COLO668 (cell line): ENCODE measurements around the gene LYPLA2.
A peak's percentile ranks its signal among the peaks of the same experiment; 100 is the strongest.

Source experiments
- DNase-seq: peaks from one replicate; lab custom pipeline; 2025; ENCODE audit not compliant: unreplicated experiment; lab: John Stamatoyannopoulos, UW

Gene LYPLA2

DNA sequence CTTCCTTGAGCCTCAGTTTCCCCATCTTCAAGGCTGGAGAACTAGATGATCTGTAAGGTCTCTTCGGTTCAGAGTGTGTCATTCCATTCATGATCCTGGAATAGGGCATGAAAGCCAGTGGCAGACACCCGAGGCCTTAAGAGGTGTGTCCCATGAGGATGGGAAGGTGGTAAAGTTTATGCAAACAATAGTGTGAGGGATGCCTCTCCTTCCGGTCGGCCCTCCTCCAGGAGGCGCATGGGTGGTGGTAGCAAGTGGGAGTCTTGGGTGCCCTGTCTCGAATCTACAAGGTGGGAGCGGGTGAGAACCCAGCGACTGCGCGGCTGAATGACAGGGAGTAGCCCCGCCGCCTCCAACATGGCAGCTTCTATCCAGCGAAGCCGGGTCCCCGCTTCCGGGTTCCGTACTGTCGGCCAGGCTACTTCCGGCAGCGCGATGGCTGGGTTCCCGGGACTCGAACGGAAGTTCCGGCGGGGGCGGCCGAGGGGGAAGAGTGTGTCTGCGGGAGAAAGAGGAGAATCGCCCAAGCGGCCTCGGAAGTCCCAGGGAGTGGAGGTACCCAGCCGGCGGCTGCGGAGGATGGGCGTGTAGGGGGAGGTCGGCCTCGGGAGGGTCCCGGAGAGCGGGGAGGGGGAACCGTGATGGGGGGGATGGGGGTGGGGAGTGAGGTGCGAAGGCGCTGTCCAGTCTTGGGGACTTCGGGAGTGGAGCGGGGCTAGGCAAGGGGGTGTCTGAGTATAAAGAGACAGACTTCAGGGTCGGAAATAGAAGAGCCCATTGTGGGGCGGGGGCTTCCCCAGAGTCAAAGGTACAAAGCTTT is at the start of gene LYPLA2:
Gene LYPLA2, plus strand, starts transcription at position 450 of the 820 bp plus-strand sequence. CDS start 1,538 bp downstream, outside the sequence.
- peak; percentile 98 for DNase-seq

- DNase-seq, result no peak
Measured at GRCh38 chr1:23741609-23742008, 49.3 kb upstream of the LYPLA2 start.

DNA sequence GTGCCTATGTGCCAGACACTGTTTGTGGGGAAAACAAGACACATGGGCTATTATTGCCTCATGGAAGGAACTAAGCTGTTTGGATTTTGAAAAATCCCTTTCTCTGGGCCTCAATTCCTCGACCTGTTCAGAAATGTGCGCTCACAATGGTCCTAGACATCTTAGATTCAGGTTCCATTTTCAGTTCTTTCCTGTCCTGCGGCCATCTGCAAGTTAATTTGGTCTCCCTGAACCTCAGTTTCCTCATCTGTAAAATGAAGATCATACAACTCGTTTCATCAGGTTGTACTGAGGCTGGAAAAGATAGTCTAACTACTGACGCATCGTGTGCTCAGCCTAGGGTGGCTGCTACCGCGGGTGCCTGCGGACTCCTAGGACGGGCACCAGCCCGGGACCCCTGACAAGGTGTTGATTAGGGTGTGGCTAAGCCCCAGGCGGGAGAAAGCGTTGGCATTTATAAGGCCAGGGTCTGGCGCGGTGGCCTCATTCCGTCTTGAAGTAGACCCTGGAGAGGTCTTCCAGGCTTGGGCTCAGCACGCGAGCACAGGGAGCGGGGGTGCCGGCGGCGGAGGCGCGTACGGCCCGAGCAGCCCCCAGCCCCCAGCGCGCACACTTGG is 48.2 kb upstream of the LYPLA2 start:
- no peak for DNase-seq

DNA sequence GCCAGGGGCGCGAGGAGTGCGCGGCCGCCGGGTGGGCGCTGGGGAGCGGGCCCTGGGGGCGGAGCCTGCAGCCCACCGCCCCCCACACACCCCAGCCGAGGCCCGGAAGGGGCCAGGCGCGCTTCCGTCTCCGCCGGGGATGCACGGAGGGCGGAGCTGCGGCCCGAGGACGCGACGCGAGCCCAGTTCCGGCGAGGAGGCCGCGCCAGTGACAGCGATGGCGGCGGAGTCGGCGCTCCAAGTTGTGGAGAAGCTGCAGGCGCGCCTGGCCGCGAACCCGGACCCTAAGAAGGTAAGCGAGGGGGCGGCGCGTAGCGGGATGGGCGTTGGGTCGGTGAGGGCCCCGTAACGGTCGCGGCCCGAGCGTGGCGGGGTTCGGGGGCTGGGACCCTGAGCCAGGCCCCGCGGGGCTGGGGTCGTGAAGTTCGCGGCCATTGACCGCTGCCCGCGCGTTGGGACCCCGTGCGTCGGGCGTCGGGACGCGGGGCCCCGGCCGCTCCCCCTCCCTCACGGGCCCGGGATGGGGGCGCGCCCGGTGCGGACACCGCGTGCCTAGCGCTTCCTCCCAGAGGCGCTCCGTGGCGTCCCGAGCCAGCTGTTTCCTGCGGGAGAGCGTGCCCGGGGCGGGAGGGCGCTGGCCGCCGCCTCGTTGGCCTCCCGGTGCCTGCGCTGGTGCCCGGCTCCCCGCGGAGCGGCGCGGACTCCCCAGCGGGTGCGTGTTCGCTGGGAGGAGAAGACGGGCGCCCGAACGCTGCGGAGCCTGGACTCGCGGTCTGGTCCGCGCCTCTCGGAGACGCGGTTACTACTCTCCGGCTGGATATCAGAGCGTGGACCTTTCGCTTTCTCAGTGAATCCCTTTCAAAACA is 47.4 kb upstream of the LYPLA2 start, which contains the start of gene ELOA:
Gene ELOA, plus strand, starts transcription at position 185 of the 866 bp plus-strand sequence. Its CDS starts 33 bp downstream, at position 218.
- peak; percentile 94 for DNase-seq

GRCh38 chr1:23745515-23745914 is 45.4 kb upstream of the LYPLA2 start:
- DNase-seq, result no peak

- no peak for DNase-seq
Measured at GRCh38 chr1:23748016-23748415, 42.9 kb upstream of the LYPLA2 start.

DNA sequence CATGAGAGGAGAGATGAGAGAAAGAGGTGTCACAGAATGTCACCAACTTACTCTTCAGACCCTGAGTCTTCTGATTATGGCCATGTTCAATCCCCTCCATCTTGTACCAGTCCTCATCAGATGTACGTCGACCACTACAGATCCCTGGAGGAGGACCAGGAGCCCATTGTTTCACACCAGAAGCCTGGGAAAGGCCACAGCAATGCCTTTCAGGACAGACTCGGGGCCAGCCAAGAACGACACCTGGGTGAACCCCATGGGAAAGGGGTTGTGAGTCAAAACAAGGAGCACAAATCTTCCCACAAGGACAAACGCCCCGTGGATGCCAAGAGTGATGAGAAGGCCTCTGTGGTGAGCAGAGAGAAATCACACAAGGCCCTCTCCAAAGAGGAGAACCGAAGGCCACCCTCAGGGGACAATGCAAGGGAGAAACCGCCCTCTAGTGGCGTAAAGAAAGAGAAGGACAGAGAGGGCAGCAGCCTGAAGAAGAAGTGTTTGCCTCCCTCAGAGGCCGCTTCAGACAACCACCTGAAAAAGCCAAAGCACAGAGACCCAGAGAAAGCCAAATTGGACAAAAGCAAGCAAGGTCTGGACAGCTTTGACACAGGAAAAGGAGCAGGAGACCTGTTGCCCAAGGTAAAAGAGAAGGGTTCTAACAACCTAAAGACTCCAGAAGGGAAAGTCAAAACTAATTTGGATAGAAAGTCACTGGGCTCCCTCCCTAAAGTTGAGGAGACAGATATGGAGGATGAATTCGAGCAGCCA is 39.7 kb upstream of the LYPLA2 start:
- DNase-seq, result peak; percentile 46

DNA sequence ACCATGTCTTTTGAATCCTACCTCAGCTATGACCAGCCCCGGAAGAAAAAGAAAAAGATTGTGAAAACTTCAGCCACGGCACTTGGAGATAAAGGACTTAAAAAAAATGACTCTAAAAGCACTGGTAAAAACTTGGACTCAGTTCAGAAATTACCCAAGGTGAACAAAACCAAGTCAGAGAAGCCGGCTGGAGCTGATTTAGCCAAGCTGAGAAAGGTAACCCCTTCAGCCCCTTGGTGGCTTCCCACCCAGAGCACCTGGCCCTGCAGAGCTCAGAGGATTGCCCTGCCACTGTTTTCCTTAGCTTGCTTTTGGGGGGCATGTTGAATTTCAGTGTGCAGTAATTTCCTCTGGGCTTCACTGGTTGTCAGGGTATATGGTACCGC is 39.1 kb upstream of the LYPLA2 start:
- no peak for DNase-seq

GRCh38 chr1:23752909-23753308 is 38.0 kb upstream of the LYPLA2 start:
- no peak for DNase-seq

DNA sequence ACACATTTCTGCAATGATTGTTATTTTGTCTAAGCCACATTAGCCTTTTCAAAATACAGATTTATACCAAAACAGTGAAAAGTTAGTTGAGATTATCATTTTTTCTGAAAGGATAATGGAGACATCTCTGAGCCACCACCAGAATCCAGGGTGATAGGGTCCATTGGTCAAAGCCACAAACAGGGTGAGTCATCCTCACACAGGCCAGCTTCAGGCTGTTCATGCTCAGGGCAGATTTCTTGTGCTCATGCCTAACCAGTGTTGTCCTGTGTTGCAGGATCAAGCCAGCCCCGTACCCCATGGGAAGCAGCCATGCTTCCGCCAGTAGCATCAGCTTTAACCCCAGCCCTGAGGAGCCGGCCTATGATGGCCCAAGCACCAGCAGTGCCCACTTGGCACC is 34.3 kb upstream of the LYPLA2 start:
- DNase-seq, result no peak

DNA sequence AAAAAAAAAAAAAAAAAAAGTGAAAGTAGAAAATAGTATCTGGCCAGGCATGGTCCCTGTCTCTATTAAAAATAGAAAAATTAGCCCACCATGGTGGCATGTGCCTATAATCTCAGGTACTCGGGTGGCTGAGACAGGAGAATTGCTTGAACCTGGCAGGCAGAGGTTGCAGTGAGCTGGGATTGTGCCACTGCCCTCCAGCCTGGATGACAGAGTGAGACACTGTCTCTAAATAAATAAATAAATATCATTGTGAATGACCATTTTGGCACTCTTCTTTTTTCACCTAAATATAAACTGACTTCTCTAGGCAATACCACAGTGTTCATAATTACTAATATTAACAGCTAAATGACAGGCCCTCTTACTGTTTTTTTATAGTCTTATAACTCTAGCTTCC is 33.1 kb upstream of the LYPLA2 start:
- DNase-seq, result no peak

DNA sequence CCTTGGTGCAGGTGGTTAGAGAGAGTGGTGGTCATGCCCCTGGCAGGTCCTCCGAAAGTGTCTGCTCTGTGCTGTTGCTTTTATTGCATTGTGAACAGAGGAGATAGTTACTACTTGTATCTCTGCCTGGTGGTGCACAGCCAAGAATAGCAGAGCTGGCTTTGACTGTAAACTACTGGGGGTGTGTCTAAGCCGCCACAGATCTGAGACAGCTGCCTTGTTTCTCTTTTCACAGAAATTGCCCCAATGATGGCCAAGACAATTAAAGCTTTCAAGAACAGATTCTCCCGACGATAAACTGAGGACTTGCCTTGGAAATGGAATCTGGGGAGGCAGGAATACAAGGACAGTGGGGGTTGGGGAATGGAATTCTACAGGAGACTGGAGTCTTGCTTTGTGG is 31.7 kb upstream of the LYPLA2 start:
- no peak for DNase-seq

GRCh38 chr1:23763041-23763577 is 27.8 kb upstream of the LYPLA2 start:
- DNase-seq, result no peak

DNA sequence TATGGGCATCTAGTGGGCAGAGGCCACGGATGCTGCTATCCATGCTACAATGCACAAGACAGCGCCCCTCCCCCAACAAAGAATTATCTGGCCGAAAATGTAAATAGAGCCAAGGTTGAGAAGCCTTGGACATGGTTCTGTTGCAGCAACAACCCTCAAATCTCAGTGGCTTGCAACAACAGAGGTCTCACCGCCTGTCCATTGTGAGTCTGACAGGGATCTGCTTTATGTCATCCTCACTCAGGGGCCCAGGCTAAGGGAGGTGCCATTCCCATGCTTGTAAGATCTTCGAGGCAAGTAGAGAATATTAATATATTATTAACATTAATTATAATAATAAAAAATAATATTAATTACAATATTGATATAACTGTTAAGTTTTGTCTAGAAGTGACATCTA is 22.2 kb upstream of the LYPLA2 start:
- DNase-seq, result no peak

- DNase-seq, result peak; percentile 93
Measured at GRCh38 chr1:23772049-23772853, 18.7 kb upstream of the LYPLA2 start.

GRCh38 chr1:23772854-23773242 is 18.1 kb upstream of the LYPLA2 start:
- no peak for DNase-seq

GRCh38 chr1:23774174-23774880 is 16.6 kb upstream of the LYPLA2 start:
- DNase-seq, result no peak

DNA sequence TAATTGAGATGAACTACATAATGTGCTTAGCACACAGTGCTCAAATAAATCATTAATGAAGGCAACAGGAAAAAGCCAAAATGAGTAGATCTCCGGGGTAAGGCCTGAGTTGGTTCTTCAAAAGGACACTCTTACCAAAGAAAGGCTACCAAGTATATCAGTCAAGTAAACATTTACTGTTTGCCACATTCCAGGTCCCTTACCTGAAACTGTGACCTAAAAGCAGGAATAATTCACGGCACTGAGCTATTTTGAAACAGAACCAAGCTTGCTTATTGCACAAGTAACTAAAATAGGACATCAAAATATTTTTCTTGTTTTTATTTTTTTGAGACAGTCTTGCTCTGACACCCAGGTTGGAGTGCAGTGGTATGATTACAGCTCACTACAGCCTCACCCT is 14.7 kb upstream of the LYPLA2 start:
- DNase-seq, result no peak
